ENCODE measurements around the gene ADSS1. TPM values are rescaled to one million over a fixed set of nuclear protein-coding genes. Genes with fewer than 3 reads are reported as not detected.

Gene ADSS1
- total RNA-seq, 4 donors from 2014 or later = 11.0 to 18.6 (median 17.1) TPM

- H3K36me3 ChIP-seq = peaks cover 0 to 65% (median 0%) of the 10 kb centered on the region in 3 donors
- H3K27ac ChIP-seq = no peak overlapping the region
- no peak for TF ChIP-seq POLR2A (IDR thresholded peaks at IDR 0.05)
- TF ChIP-seq, protein P1, sequence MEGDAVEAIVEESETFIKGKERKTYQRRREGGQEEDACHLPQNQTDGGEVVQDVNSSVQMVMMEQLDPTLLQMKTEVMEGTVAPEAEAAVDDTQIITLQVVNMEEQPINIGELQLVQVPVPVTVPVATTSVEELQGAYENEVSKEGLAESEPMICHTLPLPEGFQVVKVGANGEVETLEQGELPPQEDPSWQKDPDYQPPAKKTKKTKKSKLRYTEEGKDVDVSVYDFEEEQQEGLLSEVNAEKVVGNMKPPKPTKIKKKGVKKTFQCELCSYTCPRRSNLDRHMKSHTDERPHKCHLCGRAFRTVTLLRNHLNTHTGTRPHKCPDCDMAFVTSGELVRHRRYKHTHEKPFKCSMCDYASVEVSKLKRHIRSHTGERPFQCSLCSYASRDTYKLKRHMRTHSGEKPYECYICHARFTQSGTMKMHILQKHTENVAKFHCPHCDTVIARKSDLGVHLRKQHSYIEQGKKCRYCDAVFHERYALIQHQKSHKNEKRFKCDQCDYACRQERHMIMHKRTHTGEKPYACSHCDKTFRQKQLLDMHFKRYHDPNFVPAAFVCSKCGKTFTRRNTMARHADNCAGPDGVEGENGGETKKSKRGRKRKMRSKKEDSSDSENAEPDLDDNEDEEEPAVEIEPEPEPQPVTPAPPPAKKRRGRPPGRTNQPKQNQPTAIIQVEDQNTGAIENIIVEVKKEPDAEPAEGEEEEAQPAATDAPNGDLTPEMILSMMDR (IDR thresholded peaks at IDR 0.05) = no peak
- no peaks in the 10 kb centered on the region for H3K9me3 ChIP-seq
- no peak for DNase-seq
- peaks cover 0 to 28% (median 0%) of the 10 kb centered on the region in 4 donors for H3K4me1 ChIP-seq
- no peaks in the 10 kb centered on the region for H3K27me3 ChIP-seq
- H3K4me3 ChIP-seq = no peak overlapping the region
Observed at GRCh38 chr14:104702106-104702505, 21.9 kb upstream of the ADSS1 start.

GRCh38 chr14:104702673-104703072, 21.4 kb upstream of the ADSS1 start:
- Histone ChIP-seq H3K27me3 (no peaks in the 10 kb centered on the region), H3K9me3 (no peaks in the 10 kb centered on the region), H3K27ac (no peak overlapping the region), H3K4me1 (peaks cover 0 to 23% (median 0%) of the 10 kb centered on the region in 4 donors), H3K4me3 (no peak overlapping the region), H3K36me3 (peaks cover 0 to 65% (median 0%) of the 10 kb centered on the region in 3 donors)
- DNase-seq = no peak
- TF ChIP-seq, protein P1 (IDR thresholded peaks at IDR 0.05) = no peak
- no peak for TF ChIP-seq POLR2A (IDR thresholded peaks at IDR 0.05)

GRCh38 chr14:104703269-104703668, 20.8 kb upstream of the ADSS1 start:
- DNase-seq = no peak
- H3K27me3 ChIP-seq = no peaks in the 10 kb centered on the region
- peaks cover 0 to 20% (median under 1%) of the 10 kb centered on the region in 4 donors for H3K4me1 ChIP-seq
- no peaks in the 10 kb centered on the region for H3K9me3 ChIP-seq
- H3K4me3 ChIP-seq = no peak overlapping the region
- H3K36me3 ChIP-seq = peaks cover 0 to 65% (median 0%) of the 10 kb centered on the region in 3 donors
- no peak for TF ChIP-seq POLR2A (IDR thresholded peaks at IDR 0.05)
- TF ChIP-seq, protein P1 (IDR thresholded peaks at IDR 0.05) = no peak
- no peak overlapping the region for H3K27ac ChIP-seq

DNA sequence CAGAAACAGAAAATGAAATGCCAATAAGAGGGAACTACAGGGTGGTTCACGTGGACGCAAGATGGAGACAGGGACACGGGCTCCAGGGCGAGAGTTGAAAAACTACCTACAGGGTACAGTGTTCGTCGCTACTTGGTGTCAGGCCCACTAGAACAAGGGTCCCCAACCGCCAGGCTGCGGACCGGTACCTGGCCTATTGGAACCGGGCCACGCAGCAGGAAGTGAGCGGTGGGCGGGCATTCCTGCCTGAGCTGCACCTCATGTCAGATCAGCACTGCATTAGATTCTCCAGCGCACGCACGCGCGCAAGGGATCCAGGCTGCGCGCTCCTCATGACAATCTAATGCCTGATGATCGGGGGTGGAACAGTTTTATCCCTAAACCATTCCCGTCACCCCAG, 19.8 kb upstream of the ADSS1 start:
- no peak for TF ChIP-seq POLR2A (IDR thresholded peaks at IDR 0.05)
- H3K36me3 ChIP-seq = peaks cover 0 to 70% (median 0%) of the 10 kb centered on the region in 3 donors
- no peak for DNase-seq

GRCh38 chr14:104705340-104706047, 18.5 kb upstream of the ADSS1 start:
- H3K27me3 ChIP-seq = no peaks in the 10 kb centered on the region
- H3K36me3 ChIP-seq = peaks cover 0 to 81% (median 0%) of the 10 kb centered on the region in 3 donors

More for the DNA sequence above, 19.8 kb upstream of the ADSS1 start:
- H3K9me3 ChIP-seq = no peaks in the 10 kb centered on the region
- no peaks in the 10 kb centered on the region for H3K27me3 ChIP-seq
- no peak overlapping the region for H3K4me3 ChIP-seq
- no peak overlapping the region for H3K27ac ChIP-seq
- H3K4me1 ChIP-seq = peaks cover 0 to 13% (median 4%) of the 10 kb centered on the region in 4 donors

More at GRCh38 chr14:104705340-104706047, 18.5 kb upstream of the ADSS1 start:
- DNase-seq = no peak
- Histone ChIP-seq H3K4me1 (peaks cover 0 to 9% (median 3%) of the 10 kb centered on the region in 4 donors), H3K4me3 (no peak overlapping the region), H3K9me3 (no peaks in the 10 kb centered on the region), H3K27ac (no peak overlapping the region)
- TF ChIP-seq POLR2A (IDR thresholded peaks at IDR 0.05) = no peak
- TF ChIP-seq, protein P1 (IDR thresholded peaks at IDR 0.05) = no peak

Data from Peyer's patch (tissue), 4 donors.